HG03280 (cell line): ENCODE results near the gene TAP2.
"Not testable (repeated sequence)": the region's sequence is repeated elsewhere in the genome, so short reads cannot be mapped to it uniquely, and the experiment has no call there.

Experiments
- ATAC-seq: cut with Tn5 transposase; IDR thresholded peaks from one replicate; pipeline ENCODE4 v1.9.1; 2021; ENCODE audit warnings: mild to moderate bottlenecking, moderate library complexity; ENCODE audit not compliant: unreplicated experiment

Gene TAP2

DNA sequence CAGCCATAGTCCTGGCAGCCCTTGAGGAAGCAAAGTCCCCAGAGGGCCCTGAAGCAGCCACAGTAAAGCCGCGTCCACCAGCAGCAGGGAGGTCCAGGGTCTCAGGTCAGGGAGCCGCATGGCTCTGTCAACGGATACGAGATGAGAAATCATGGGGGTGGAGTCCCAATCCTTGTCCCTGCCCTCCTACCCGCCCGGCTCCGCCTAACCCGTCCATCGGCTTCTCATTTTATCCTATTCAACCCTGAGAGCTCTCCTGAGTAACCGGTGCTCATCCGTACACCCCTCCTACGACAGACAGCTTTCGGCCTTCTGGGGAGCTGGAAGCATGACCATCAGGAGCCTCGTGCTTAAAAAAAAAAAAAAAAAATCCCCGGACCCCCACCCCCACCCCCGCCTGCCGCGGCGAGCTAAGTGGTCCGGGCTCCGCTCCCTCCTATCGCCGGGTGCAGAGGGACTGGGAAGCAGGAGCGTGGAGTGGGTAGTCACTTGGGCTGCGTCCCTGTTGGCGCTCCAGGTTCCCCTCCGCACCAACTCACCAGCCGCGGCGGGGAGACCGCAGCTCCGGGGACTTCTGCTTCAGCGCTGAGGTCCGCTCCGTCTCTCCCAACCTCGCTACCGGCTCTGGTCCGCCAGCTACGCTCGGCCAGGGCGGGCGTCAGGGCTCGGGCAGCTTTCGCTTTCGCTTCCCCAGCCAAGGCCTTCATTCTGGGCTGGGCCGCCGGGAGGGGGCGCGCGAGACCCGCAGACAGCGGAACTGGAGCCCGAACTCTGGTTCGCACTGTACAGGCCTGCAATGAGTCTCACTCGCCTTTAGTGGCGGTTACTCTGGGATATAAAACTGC is at the start of gene TAP2:
Gene TAP2, minus strand, starts transcription at position 626 of the 845 bp plus-strand sequence. Its CDS starts 506 bp downstream, at position 120.
- peak; percentile 79 for ATAC-seq

DNA sequence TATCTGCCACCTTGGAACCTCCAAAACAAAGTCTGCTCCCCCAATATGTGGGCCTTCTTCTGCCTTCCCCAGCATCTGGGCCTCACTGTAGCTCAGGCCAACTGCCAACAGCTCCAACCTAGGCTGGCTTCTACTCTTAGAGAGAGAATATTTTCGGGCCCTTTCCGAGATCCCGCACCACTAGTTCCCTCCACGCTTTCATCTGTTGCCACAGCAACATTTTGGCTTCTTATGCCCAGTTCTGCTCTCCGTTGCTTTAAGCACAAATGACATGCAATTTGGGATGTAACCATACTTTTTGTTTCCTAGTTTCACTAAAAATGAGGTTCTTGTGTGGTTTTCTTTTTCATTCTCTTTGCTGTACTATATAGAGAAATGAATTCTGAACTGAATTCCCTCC is 49.1 kb upstream of the TAP2 start:
- ATAC-seq, result no peak

DNA sequence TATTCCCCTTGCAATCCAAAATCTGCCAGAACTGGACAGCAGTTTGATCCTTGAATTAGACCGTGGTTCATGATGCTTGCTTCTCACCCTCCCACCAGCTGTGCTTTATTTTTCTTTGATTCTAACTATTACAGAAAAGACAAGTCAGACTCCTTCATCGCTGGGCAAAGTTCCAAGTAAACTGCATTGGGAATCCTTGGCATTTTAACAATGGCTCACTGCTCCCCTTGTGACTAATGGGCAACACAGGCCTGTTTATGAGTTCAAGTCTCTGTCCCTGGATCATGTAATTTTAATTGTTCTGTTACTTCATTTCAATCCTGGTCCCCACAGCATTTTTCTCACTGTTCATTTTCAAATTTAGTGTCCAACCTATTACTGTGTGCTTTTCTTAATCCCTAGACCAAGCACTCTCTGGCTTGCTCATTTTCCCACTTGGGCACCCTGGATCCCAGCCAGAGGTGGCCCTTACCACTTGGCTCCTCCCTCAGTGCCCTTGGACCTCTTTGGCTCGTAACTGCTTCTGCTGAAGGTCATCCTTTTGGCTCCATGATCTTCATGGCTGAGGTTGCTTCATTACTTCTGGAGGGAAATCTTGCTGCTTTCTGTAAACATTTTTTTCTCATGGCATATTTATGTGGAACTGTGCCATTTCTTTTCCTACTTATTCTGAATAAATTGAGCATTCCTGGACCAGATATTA is 48.3 kb upstream of the TAP2 start:
- ATAC-seq, result no peak

- no peak for ATAC-seq
Observed at GRCh38 chr6:32885698-32886286, 47.3 kb upstream of the TAP2 start.

GRCh38 chr6:32883789-32884188 is 45.2 kb upstream of the TAP2 start:
- ATAC-seq, result no peak

DNA sequence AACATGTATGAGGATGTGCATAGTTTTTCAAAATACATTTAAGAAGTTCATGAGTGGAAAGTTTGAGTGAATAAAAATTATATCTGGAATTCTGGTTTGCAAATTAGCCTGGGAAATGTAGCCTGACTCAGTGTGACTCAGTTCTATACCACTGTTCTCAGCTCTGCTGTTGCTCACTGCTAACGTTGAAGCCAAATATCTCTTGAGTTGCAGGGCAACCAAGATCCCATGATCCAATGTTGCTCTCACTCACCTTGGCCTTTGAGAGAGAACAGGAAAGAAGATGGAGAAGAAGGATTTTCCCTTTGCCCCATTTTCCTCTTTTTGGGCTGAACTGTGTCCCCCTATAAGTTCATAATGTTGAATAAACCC is 44.3 kb upstream of the TAP2 start:
- ATAC-seq, result no peak

DNA sequence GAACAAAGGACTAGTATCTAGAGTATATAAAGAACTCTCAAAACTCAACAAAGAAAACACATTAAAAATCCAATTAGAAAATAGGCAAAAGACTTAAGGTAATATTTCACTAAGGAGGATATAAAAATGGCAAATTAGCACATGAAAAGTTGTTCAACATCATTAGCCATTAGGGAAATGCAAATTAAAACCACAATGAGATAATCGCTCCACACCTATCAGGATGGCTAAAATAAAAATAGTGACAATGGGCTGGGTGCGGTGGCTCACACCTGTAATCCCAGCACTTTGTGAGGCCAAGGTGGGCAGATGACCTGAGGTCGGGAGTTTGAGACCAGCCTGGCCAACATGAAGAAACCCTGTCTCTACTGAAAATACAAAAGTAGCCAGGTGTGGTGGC is 42.4 kb upstream of the TAP2 start:
- not testable (repeated sequence) for ATAC-seq

GRCh38 chr6:32879691-32880090 is 41.2 kb upstream of the TAP2 start:
- ATAC-seq, result no peak

DNA sequence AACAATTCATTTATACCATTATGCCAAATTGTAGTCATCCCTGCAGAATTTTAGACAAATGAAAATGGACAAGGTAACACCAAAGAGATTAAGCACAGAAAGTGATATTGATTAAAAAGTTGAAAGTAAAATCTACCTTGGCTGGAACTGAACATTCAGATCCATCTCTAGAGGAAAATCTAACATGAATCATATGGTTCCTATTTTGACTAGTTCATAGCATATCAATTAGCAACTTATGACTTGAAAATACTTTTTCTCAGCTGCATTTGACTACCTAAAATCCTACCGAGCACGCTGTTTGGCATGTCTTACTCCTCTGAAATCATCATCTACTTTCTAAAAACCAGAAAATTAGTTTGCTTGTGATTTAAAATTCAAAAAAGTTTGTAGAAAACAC is 38.1 kb upstream of the TAP2 start:
- ATAC-seq, result no peak

GRCh38 chr6:32873947-32874346 is 35.4 kb upstream of the TAP2 start:
- ATAC-seq, result not testable (repeated sequence)

- ATAC-seq, result no peak
Observed at GRCh38 chr6:32868257-32868788, 29.8 kb upstream of the TAP2 start.

DNA sequence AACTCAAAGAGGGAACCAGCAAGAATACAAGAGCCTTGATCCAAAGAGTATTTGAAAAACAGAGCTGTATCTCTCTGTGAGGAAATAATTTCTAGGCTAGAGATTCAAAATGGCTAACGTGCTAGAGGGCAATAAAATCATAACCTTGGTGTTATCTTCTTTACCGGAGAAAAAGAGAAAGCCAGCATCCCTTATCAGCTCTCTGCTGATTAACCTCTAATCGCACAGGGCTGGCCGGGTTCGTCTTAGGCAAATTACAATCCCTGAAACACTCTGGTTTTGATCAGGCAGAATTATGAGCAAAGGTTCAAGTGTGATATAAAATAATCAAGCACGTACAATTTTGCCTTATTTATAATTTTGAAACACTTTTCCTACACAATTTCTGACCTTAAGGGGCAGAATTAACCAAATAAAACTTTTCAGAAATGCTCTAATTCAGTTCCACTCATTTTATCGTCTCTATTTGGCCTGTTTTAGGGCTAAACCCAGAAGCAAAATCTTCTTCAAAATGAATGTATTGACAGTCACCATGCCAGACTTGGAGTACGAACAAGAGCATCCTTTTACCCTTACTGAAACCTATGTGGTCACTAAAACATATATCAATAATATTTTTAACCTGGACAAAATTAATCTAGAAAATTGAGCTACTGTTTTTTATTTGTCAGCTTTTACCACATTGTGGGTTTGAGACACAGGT is 29.2 kb upstream of the TAP2 start:
- no peak for ATAC-seq

- no peak for ATAC-seq
Observed at GRCh38 chr6:32867022-32867477, 28.5 kb upstream of the TAP2 start.

GRCh38 chr6:32865724-32866443 is 27.3 kb upstream of the TAP2 start:
- no peak for ATAC-seq

DNA sequence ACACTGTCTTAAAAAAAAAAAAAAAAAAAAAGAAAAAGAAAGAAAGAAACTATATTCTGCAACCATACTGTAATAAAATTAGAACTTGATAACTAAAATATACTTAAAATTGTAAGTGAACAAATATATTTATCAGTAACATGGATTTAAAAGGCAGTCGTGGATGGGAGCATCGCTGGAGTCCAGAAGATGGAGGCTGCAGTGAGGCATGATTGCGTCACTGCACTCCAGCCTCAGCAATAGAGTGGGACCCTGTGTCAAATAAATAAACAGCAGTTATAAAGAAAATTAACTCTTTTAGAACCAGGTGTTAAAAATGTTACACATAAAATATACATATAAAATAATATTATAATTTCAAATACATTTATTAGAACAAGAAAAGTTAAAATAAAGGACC is 24.2 kb upstream of the TAP2 start:
- no peak for ATAC-seq

- ATAC-seq, result no peak
Observed at GRCh38 chr6:32860674-32861073, 22.1 kb upstream of the TAP2 start.

DNA sequence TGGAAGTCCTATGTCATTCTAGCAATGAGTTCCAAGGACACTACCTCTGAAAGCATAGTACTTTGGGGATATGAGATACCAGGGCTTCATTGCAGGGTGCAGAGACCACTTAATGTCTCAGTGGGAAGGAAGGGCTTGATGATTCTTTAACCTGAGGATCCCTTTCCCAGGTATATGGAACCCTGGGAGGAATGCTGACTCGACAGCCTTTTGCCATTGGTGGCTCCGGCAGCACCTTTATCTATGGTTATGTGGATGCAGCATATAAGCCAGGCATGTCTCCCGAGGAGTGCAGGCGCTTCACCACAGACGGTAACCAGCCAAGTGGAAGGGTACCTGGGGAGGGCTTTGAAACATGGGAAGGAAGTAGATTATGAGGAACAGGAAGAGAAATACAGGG is 19.7 kb upstream of the TAP2 start:
- ATAC-seq, result no peak

- no peak for ATAC-seq
Observed at GRCh38 chr6:32857156-32857891, 18.8 kb upstream of the TAP2 start.

DNA sequence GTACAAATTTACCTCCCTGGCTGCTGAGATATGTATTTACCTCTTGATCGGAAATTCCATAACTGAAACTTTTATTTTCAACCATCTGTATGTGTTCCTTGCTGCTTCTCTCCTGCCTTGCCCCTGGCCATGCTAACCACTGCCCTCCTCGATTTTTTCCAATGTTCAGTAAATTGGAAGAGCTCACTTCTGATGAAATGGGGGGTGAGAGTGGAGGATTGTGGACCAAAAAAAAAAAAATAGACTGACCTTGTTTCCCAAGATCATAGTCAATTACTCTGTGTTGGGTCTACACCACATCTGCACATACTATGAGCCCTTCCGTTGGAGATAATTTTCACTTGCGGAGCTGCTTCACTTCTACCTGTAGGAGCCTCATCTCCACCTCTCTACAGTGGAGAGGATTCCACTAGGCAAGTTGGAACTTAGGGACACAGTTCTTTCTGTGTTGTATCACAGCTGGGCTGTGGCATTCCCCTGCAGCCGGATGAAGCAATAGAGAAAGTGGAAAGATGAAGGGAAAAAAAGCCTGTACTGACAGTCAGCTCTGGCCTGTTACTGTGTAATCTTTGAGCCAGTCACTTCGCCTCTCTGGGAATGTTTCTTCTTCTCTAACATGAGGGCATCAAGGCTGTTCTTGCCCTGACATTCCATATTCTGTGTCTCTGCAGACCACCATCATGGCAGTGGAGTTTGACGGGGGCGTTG is 17.1 kb upstream of the TAP2 start:
- ATAC-seq, result no peak
